GM19395 (cell line): ENCODE results near the gene OR1Q1.
"Not testable (repeated sequence)": the region's sequence is repeated elsewhere in the genome, so short reads cannot be mapped to it uniquely, and the experiment has no call there.

Source experiments
- ATAC-seq: cut with Tn5 transposase; IDR thresholded peaks from one replicate; pipeline ENCODE4 v1.9.1; 2021; ENCODE audit warnings: mild to moderate bottlenecking, moderate library complexity; ENCODE audit not compliant: unreplicated experiment

Gene OR1Q1, protein sequence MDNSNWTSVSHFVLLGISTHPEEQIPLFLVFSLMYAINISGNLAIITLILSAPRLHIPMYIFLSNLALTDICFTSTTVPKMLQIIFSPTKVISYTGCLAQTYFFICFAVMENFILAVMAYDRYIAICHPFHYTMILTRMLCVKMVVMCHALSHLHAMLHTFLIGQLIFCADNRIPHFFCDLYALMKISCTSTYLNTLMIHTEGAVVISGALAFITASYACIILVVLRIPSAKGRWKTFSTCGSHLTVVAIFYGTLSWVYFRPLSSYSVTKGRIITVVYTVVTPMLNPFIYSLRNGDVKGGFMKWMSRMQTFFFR

GRCh38 chr9:122614362-122614761 lies at the start of gene OR1Q1:
TSS of gene OR1Q1 (plus strand) at chr9:122614738. CDS start at chr9:122614738, 0 bp downstream.
- ATAC-seq = no peak

DNA sequence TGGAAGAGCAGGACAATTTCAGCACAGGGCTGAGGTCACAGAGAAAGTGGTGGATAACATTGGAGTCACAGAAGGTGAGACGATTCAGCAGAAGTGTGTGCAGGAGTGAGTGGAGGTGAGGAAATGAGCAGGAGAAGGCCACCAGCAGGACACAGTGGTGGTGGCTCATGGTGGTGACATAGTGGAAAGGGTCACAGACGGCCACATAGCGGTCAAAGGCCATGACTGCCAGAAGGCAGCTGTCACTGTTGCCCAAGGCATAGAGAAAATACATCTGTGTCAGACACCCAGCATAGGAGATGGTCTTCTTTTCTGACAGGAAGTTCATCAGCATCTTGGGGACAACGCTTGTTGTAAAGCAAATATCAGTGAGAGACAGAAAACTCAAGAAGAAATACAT lies 46.6 kb upstream of the OR1Q1 start:
- ATAC-seq = no peak

DNA sequence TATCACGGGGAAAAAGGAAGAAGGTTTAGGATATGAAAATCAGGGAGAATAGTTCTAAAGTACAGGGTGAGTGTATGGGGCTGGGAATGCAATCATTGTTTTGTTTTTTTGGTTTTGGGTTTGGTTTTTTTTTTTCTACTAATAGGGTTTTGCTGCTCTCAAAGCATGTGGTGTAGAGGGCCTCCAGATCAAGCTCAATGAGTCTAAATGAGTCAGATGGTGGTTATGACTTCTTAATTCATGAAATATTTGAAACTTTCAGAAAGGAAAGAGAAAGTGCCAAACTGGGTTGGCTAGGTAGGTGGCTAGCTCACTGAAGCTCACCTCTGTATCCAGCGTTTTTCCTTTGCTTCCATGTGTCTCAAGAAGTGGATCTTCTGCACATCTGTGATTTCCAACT lies 42.1 kb upstream of the OR1Q1 start:
- no peak for ATAC-seq

- no peak for ATAC-seq
Measured at GRCh38 chr9:122579874-122580273, 34.7 kb upstream of the OR1Q1 start.

DNA sequence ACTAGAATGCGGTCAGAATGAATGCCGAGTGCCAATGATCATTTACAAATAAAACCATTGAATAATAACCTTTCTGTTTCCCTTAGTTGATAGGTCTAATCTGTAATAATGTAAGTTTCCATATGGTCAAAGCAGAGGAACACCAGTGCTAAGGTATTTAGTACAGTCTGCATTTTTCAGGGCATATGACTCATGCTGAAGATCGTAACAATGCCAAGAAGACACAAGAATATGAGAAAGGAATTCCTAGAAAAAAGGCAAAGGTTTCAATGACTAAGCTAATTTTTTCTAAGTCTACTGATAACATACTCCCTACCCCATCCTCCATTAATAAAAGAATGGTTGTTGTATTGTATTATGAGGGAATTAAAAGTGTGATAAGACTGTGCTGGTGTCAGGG lies 34.2 kb upstream of the OR1Q1 start:
- no peak for ATAC-seq

DNA sequence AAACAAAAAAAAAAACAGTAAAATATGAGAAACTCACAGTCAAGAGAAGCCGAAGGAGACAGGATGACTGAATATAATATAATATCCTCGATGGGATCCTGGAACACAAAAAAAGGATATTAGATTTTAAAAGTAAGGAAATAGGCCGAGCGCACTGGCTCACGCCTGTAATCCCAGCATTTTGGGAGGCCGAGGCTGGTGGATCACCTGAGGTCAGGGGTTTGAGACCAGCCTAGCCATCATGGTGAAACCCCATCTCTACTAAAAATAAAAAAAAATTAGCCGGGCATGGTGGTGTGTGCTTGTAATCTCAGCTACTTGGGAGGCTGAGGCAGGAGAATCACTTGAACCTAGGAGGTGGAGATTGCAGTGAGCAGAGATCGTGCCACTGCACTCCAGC lies 31.3 kb upstream of the OR1Q1 start, which contains the start of gene OR1L8:
OR1L8 (minus strand) TSS at position 101 of the 400 bp plus-strand sequence. CDS start 14,907 bp downstream, outside the sequence.
- not testable (repeated sequence) for ATAC-seq

DNA sequence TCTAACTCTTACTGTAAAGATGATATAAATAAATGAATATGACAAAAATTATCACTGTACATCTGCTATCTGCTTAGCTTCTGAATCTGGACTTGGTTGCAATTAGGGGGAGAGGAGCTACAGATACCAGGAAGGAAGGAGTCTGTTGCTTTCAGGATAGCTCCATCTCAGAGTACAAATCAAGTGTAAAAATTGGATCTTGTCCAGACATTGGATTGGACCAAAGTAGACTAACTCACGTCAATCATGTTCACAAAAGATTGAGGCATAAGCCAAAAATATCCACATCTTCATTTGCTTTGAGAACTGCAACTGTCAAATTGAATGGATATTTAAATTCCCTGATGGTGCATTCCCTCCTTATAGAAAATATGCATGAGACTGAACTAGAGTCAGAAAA lies 8.8 kb upstream of the OR1Q1 start:
- no peak for ATAC-seq

DNA sequence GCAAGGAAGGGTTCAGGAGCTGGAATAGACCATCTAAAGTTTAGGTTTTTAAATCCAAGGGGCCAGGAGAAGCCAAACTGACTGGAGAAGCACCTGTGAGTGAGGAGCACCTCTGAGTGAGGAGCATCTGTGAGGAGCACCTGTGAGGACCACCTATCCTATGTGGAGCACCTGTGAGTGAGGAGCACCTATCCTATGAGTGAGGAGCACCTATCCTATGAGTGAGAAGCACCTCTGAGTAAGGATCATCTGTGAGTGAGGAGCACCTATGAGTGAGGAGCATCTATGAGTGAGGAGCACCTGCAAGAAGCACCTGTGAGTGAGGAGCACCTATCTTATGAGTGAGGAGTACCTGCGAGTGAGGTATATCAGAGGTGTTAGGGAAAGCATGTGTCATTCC lies 8.0 kb upstream of the OR1Q1 start:
- no peak for ATAC-seq

DNA sequence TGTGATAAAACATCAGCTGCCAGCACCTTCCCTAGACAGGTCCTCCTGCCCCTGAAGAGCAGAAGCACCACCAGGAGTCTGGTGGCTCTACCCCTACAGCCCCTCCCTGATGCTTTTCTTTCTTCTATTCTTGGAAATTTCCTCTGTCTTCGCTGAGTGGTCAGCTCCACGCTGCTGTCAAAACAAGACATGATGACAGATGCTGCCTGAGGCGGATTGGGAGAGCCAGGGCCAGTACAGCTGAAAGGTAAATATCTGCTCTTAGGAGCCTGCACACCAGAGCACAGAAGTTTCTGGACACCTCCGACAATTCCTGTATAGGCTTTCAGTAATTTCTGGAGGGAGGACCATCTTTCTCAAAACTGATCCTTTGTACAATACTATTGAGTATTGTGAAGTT lies 4.7 kb upstream of the OR1Q1 start:
- no peak for ATAC-seq

DNA sequence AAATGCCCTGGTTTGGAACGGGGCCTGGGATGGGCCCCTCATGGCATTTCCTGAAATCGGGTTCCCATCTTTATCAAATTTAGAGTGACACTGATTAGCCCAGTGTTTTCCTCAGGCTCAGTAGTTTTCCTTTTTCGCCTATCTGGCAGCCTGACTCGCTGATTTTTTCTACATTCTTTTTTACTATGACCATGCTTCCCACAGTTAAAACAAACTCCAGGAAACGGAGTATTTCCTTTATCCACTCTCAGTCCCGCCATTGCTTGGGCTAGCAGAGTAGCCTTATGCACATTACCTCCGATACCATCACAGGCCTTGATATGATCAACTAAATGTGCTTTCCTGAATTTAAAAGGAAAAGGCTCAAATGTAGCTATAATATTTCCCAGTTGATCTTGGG lies 5.5 kb downstream of the OR1Q1 start:
- ATAC-seq = no peak

GRCh38 chr9:122642226-122642625 lies 27.7 kb downstream of the OR1Q1 start:
- no peak for ATAC-seq

- ATAC-seq = no peak
Measured at GRCh38 chr9:122656378-122656777, 41.8 kb downstream of the OR1Q1 start.

GRCh38 chr9:122657527-122657926 lies 43.0 kb downstream of the OR1Q1 start, which contains the start of gene OR1B1:
TSS of gene OR1B1 (minus strand) at chr9:122657627.
- ATAC-seq = no peak

DNA sequence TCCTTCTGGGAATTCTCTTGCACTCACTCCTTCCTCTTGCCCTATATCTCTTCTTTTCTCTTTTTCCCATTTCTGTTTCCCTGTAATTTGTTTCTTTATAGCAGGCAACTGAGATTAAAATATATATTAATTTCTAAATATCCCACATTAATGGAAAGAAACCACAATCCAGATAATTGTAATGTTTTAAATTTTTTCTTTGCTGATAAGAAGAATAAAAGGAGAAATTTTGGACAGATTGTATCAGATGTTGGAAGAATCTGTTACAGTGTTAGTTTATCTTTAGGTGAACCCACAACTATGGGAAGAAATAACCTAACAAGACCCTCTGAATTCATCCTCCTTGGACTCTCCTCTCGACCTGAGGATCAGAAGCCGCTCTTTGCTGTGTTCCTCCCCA lies 46.9 kb downstream of the OR1Q1 start, which contains the start of gene OR1L1:
OR1L1 (plus strand) TSS at position 301 of the 400 bp plus-strand sequence; CDS start at position 301, 0 bp downstream.
- ATAC-seq = no peak
